Cardiac muscle cell (in vitro differentiated cells and primary cell): ENCODE results near the gene NKX3-2. TPM values are rescaled to one million over a fixed set of nuclear protein-coding genes. Genes with fewer than 3 reads are reported as not detected.

Source experiments
- DNase-seq, 2 donors: peaks; one replicate each; pipeline versions ENCODE4 v3.0.0 to v3.0.0-alpha.2; 2010 to 2017; ENCODE audit warnings: low read depth in 1 of 2, low spot score in 1 of 2
- H3K27ac ChIP-seq: fragments of 200-600 bp; sonication (generic); 2 replicates; pipeline ENCODE4 v1.5.1; 2016
- H3K27me3 ChIP-seq: fragments of 200-600 bp; sonication (generic); 2 replicates; pipeline ENCODE4 v1.6.0; 2016; ENCODE audit warnings: control low read depth
- H3K36me3 ChIP-seq: fragments of 200-600 bp; sonication (generic); 2 replicates; pipeline ENCODE4 v1.5.1; 2016; ENCODE audit warnings: control low read depth
- H3K4me1 ChIP-seq: fragments of 200-600 bp; sonication (generic); 2 replicates; pipeline ENCODE4 v1.8.1; 2017; ENCODE audit warnings: low read depth, mild to moderate bottlenecking, mixed run types
- H3K4me3 ChIP-seq: fragments of 200-600 bp; sonication (generic); 2 replicates; pipeline ENCODE4 v1.5.1; 2016; ENCODE audit warnings: mild to moderate bottlenecking
- H3K9me3 ChIP-seq: fragments of 200-600 bp; sonication (generic); 2 replicates; pipeline ENCODE4 v1.5.1; 2017; ENCODE audit warnings: low read depth, mild to moderate bottlenecking, control low read depth
- CTCF ChIP-seq: IDR thresholded peaks from 2 replicates; pipeline ENCODE4 v1.5.1; 2012; ENCODE audit warnings: low read depth, mild to moderate bottlenecking, low read length
- polyA plus RNA-seq: library from polyadenylated mRNA; unstranded; fragments of >200 nt; fragmentation: Nextera tagmentation; extraction: Ambion mirVana; gene quantifications from 2 replicates; pipeline ENCODE4 v1.2.1, GENCODE V29; 2016
- total RNA-seq: library from RNA; depleted of rRNA; stranded (reverse); fragments of >200 nt; gene quantifications from 2 replicates; pipeline ENCODE4 v1.2.3, GENCODE V29; 2016

NKX3-2 gene
- total and polyA plus RNA-seq, 2 experiments from 2014 or later: 0.45 TPM; not detected in 1

- H3K4me1 ChIP-seq: no peaks in the 10 kb centered on the region
- DNase-seq: no peak
- H3K4me3 ChIP-seq: no peak overlapping the region
- H3K27me3 ChIP-seq: peaks cover 44% of the 10 kb centered on the region
- no peaks in the 10 kb centered on the region for H3K36me3 ChIP-seq
- H3K9me3 ChIP-seq: no peaks in the 10 kb centered on the region
- no peak overlapping the region for H3K27ac ChIP-seq
- no peak for TF ChIP-seq CTCF
These were observed 29.0 kb downstream of the NKX3-2 start for GRCh38 chr4:13515268-13515667.

DNA sequence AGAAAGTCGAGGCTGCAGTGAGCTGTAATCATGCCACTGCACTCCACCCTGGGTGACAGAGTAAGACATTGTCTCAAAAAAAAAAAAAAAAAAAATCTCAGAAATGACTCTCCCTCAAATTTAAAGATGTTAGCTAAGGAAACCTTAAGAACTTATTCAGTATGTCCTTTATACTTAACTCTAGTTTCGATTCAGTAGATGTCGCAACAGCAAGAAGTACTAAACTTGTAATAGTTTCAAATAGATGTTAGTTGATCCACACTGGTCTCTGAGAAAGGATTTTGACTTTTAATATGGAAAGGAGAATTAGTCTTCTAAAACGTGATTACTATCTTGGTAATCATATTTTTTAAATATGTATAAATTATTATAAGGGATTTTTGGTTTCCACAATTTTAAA is 29.6 kb downstream of the NKX3-2 start:
- Histone ChIP-seq H3K36me3 (no peaks in the 10 kb centered on the region), H3K27me3 (peaks cover 39% of the 10 kb centered on the region), H3K27ac (no peak overlapping the region), H3K4me1 (no peaks in the 10 kb centered on the region), H3K9me3 (no peaks in the 10 kb centered on the region), H3K4me3 (no peak overlapping the region)
- DNase-seq: no peak
- TF ChIP-seq CTCF: no peak

GRCh38 chr4:13511101-13511500 is 33.2 kb downstream of the NKX3-2 start:
- no peak for DNase-seq
- no peak overlapping the region for H3K27ac ChIP-seq

GRCh38 chr4:13509442-13509841 is 34.9 kb downstream of the NKX3-2 start:
- Histone ChIP-seq H3K9me3 (no peaks in the 10 kb centered on the region), H3K4me3 (no peak overlapping the region), H3K4me1 (no peaks in the 10 kb centered on the region), H3K36me3 (no peaks in the 10 kb centered on the region), H3K27ac (no peak overlapping the region), H3K27me3 (no peaks in the 10 kb centered on the region)
- DNase-seq: no peak
- no peak for TF ChIP-seq CTCF

More at GRCh38 chr4:13511101-13511500, 33.2 kb downstream of the NKX3-2 start:
- Histone ChIP-seq H3K4me3 (no peak overlapping the region), H3K27me3 (peaks cover 9% of the 10 kb centered on the region), H3K9me3 (no peaks in the 10 kb centered on the region), H3K36me3 (no peaks in the 10 kb centered on the region), H3K4me1 (no peaks in the 10 kb centered on the region)
- no peak for TF ChIP-seq CTCF

DNA sequence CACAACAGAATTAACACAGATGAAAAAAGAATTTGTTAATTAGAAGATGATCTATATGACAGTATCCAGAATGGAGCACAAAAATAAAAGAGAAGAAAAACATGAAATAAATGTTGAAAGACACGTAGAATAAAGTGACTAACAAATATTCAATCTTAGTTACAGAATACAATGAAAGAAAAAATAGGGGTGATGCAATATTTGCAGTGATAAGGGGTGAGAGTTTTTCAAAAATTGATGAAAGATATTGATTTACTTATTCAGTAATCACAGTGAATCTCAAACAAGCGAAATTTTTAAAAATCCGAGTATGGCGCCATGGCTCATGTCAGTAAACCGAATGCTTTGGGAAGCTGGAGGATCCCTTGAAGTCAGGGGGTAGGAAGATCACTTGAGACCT is 39.9 kb downstream of the NKX3-2 start:
- Histone ChIP-seq H3K4me1 (no peaks in the 10 kb centered on the region), H3K27me3 (no peaks in the 10 kb centered on the region), H3K27ac (no peak overlapping the region), H3K9me3 (no peaks in the 10 kb centered on the region), H3K4me3 (no peak overlapping the region), H3K36me3 (no peaks in the 10 kb centered on the region)
- no peak for TF ChIP-seq CTCF
- DNase-seq: no peak

GRCh38 chr4:13498469-13498868 is 45.8 kb downstream of the NKX3-2 start:
- H3K4me3 ChIP-seq: no peak overlapping the region
- no peak for TF ChIP-seq CTCF
- H3K9me3 ChIP-seq: no peaks in the 10 kb centered on the region
- H3K27ac ChIP-seq: no peak overlapping the region
- no peaks in the 10 kb centered on the region for H3K4me1 ChIP-seq
- no peak for DNase-seq
- no peaks in the 10 kb centered on the region for H3K36me3 ChIP-seq
- H3K27me3 ChIP-seq: peaks cover 7% of the 10 kb centered on the region
